Mesendoderm (in vitro differentiated cells): Measurements from ENCODE around the gene MARK2.

Experiments used
- DNase-seq: peaks from one replicate; pipeline ENCODE4 v3.0.0; 2013
- H2AK5ac ChIP-seq: 2 replicates; pipeline ENCODE4 v1.6.1; 2013; ENCODE audit warnings: low read length, inconsistent platforms
- H2BK120ac ChIP-seq: 2 replicates; pipeline ENCODE4 v1.6.1; 2013; ENCODE audit warnings: low read depth, mild to moderate bottlenecking, low read length, moderate library complexity, mixed read lengths
- H2BK15ac ChIP-seq: replicated peaks from 2 replicates; pipeline ENCODE4 v1.6.1; 2013; ENCODE audit warnings: low read depth, mild to moderate bottlenecking, moderate library complexity
- H2BK5ac ChIP-seq: 2 replicates; pipeline ENCODE4 v1.6.1; 2013; ENCODE audit warnings: low read length, inconsistent platforms
- H3K18ac ChIP-seq: 2 replicates; pipeline ENCODE4 v1.6.1; 2013; ENCODE audit warnings: mild to moderate bottlenecking, low read length, mixed read lengths
- H3K23ac ChIP-seq: one replicate; pipeline ENCODE4 v1.6.1; 2013; ENCODE audit warnings: low read length
- H3K27ac ChIP-seq: 2 replicates; pipeline ENCODE4 v1.5.1; 2013; ENCODE audit warnings: low read depth, mild to moderate bottlenecking, inconsistent platforms, low read length, moderate library complexity
- H3K27me3 ChIP-seq: 2 replicates; pipeline ENCODE4 v1.6.1; 2013; ENCODE audit warnings: low read length, control low read depth, mild to moderate bottlenecking, inconsistent platforms; ENCODE audit not compliant: insufficient read depth, poor library complexity
- H3K36me3 ChIP-seq: 2 replicates; pipeline ENCODE4 v1.6.1; 2013; ENCODE audit warnings: low read length, inconsistent platforms; ENCODE audit not compliant: control insufficient read depth, insufficient read depth
- H3K4ac ChIP-seq: one replicate; pipeline ENCODE4 v1.6.1; 2013; ENCODE audit warnings: low read depth, mild to moderate bottlenecking, low read length, moderate library complexity
- H3K4me1 ChIP-seq: 2 replicates; pipeline ENCODE4 v1.6.1; 2013; ENCODE audit warnings: low read depth, low read length, inconsistent platforms; ENCODE audit not compliant: control insufficient read depth
- H3K4me2 ChIP-seq: 2 replicates; pipeline ENCODE4 v1.6.1; 2013; ENCODE audit warnings: low read length
- H3K4me3 ChIP-seq: 2 replicates; pipeline ENCODE4 v1.5.1; 2013; ENCODE audit warnings: mild to moderate bottlenecking, low read length
- H3K56ac ChIP-seq: one replicate; pipeline ENCODE4 v1.6.1; 2013; ENCODE audit warnings: low read length
- H3K79me1 ChIP-seq: 2 replicates; pipeline ENCODE4 v1.6.1; 2013; ENCODE audit warnings: low read length, inconsistent platforms
- H3K79me2 ChIP-seq: 2 replicates; pipeline ENCODE4 v1.6.1; 2013; ENCODE audit warnings: mild to moderate bottlenecking, low read length; ENCODE audit not compliant: control insufficient read depth, insufficient read depth
- H3K9ac ChIP-seq: 2 replicates; pipeline ENCODE4 v1.6.1; 2013; ENCODE audit warnings: low read length, inconsistent platforms
- H4K5ac ChIP-seq: one replicate; pipeline ENCODE4 v1.6.1; 2013; ENCODE audit warnings: low read length
- H4K8ac ChIP-seq: one replicate; pipeline ENCODE4 v1.6.1; 2013; ENCODE audit warnings: low read depth, mild to moderate bottlenecking, control low read depth, low read length, moderate library complexity
- WGBS: extraction: QIAGEN DNeasy Blood & Tissue Kit; methylation state at CpG from one replicate; pipeline ENCODE4 v1.1.7; 2013; ENCODE audit warnings: low lambda C conversion rate, missing lambda C conversion rate; ENCODE audit not compliant: insufficient coverage; ENCODE audit errors: extremely low coverage; 5-methylcytosine and 5-hydroxymethylcytosine counted together

Gene MARK2

DNA sequence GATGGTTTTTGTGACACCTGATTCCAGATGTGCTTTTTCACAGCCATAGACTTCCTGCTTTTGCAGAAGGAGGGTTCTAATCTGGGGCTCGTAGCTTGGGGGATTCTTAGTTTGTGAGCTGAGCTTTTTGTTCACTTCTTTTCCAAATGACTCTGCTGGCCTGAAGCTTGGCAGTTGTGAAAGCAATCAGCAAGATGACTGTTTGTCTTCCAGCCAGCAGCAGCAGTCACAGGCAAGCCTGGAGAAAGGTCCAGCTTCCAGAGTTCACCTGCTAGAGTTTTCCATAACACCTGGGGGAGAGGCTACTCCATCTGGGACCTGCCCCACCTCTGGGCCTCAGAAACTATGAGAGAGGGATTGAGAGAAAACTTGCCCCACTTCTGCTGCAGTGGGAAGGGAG is 4.1 kb downstream of the MARK2 start:
- Histone ChIP-seq H3K4me3 (no peak overlapping the region), H4K8ac (no peak overlapping the region), H4K5ac (no peak overlapping the region), H3K27ac (no peak overlapping the region), H3K4me2 (no peak overlapping the region), H3K4ac (no peak overlapping the region), H3K27me3 (no peaks in the 10 kb centered on the region), H2BK5ac (no peak overlapping the region), H3K79me2 (peaks cover 72% of the 10 kb centered on the region), H3K9ac (peak overlapping the region; percentile 27), H2BK15ac (no peak overlapping the region), H3K36me3 (no peaks in the 10 kb centered on the region), H2BK120ac (no peak overlapping the region), H3K18ac (no peak overlapping the region), H3K56ac (peak overlapping the region; percentile 13), H2AK5ac (no peak overlapping the region), H3K23ac (no peak overlapping the region), H3K79me1 (peaks cover 33% of the 10 kb centered on the region), H3K4me1 (peaks cover 33% of the 10 kb centered on the region)
- WGBS = no CpG with 5 or more reads among the region's 1 CpG
- no peak for DNase-seq

GRCh38 chr11:63844836-63845235 is 5.9 kb downstream of the MARK2 start:
- no peak overlapping the region for H4K5ac ChIP-seq
- H3K18ac ChIP-seq = no peak overlapping the region
- no peaks in the 10 kb centered on the region for H3K27me3 ChIP-seq
- H3K36me3 ChIP-seq = no peaks in the 10 kb centered on the region
- peak overlapping the region; percentile 43 for H3K56ac ChIP-seq
- H3K23ac ChIP-seq = no peak overlapping the region
- peaks cover 30% of the 10 kb centered on the region for H3K79me1 ChIP-seq
- WGBS = no CpG with 5 or more reads among the region's 4 CpGs
- no peak overlapping the region for H3K4me2 ChIP-seq
- no peak overlapping the region for H3K4me3 ChIP-seq
- peak overlapping the region; percentile 39 for H3K9ac ChIP-seq
- H3K27ac ChIP-seq = no peak overlapping the region
- no peak overlapping the region for H2BK5ac ChIP-seq
- H3K4me1 ChIP-seq = peaks cover 33% of the 10 kb centered on the region
- H2AK5ac ChIP-seq = no peak overlapping the region
- no peak overlapping the region for H3K4ac ChIP-seq
- H2BK15ac ChIP-seq = no peak overlapping the region
- no peak overlapping the region for H2BK120ac ChIP-seq
- H3K79me2 ChIP-seq = peaks cover 78% of the 10 kb centered on the region
- no peak overlapping the region for H4K8ac ChIP-seq
- no peak for DNase-seq

GRCh38 chr11:63845303-63845702 is 6.4 kb downstream of the MARK2 start:
- Histone ChIP-seq H2BK15ac (no peak overlapping the region), H3K27ac (no peak overlapping the region), H3K4me1 (peaks cover 30% of the 10 kb centered on the region), H3K4ac (no peak overlapping the region), H2BK5ac (no peak overlapping the region), H3K18ac (no peak overlapping the region), H2AK5ac (no peak overlapping the region), H3K36me3 (no peaks in the 10 kb centered on the region), H3K23ac (no peak overlapping the region), H3K79me2 (peaks cover 76% of the 10 kb centered on the region), H3K27me3 (no peaks in the 10 kb centered on the region), H3K9ac (peak overlapping the region; percentile 39), H3K4me3 (no peak overlapping the region), H3K4me2 (no peak overlapping the region), H4K8ac (no peak overlapping the region), H3K79me1 (peaks cover 26% of the 10 kb centered on the region), H3K56ac (no peak overlapping the region), H4K5ac (no peak overlapping the region), H2BK120ac (no peak overlapping the region)
- WGBS = no CpG with 5 or more reads among the region's 2 CpGs
- peak; percentile 64 for DNase-seq

GRCh38 chr11:63845911-63846310 is 7.0 kb downstream of the MARK2 start:
- no peak overlapping the region for H4K5ac ChIP-seq
- no peaks in the 10 kb centered on the region for H3K27me3 ChIP-seq
- H3K9ac ChIP-seq = no peak overlapping the region
- no peak overlapping the region for H4K8ac ChIP-seq
- no peak overlapping the region for H3K27ac ChIP-seq
- H3K4me1 ChIP-seq = peaks cover 25% of the 10 kb centered on the region
- no peak overlapping the region for H3K56ac ChIP-seq
- no peak overlapping the region for H2AK5ac ChIP-seq
- WGBS = no CpG with 5 or more reads among the region's 7 CpGs
- peaks cover 76% of the 10 kb centered on the region for H3K79me2 ChIP-seq
- H2BK5ac ChIP-seq = no peak overlapping the region
- DNase-seq = no peak
- H3K4me3 ChIP-seq = no peak overlapping the region
- no peak overlapping the region for H3K4ac ChIP-seq
- H3K4me2 ChIP-seq = no peak overlapping the region
- no peak overlapping the region for H3K23ac ChIP-seq
- no peaks in the 10 kb centered on the region for H3K36me3 ChIP-seq
- H3K79me1 ChIP-seq = peaks cover 23% of the 10 kb centered on the region
- no peak overlapping the region for H2BK15ac ChIP-seq
- H3K18ac ChIP-seq = no peak overlapping the region
- no peak overlapping the region for H2BK120ac ChIP-seq

DNA sequence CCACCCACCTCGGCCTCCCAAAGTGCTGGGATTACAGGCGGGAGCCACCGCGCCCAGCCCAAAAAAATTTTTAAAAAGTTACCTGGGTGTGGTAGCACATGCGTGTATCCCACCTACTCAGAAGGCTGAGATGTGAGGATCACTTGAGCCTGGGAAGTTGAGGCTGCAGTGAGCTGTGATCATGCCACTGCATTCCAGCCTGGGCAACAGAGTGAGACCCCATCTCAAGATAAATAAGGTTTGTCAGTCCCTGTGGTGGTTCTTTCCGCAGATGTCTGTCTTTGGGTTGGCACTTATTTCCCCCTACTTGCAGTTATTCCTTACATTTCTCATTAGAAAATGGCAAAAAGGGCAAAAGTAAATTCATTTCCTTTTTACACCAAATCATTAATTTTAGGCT is 8.0 kb downstream of the MARK2 start:
- Histone ChIP-seq H3K18ac (no peak overlapping the region), H3K23ac (no peak overlapping the region), H2BK120ac (no peak overlapping the region), H3K27ac (no peak overlapping the region), H3K79me2 (peaks cover 74% of the 10 kb centered on the region), H3K36me3 (no peaks in the 10 kb centered on the region), H3K27me3 (no peaks in the 10 kb centered on the region), H3K79me1 (peaks cover 19% of the 10 kb centered on the region), H3K4ac (no peak overlapping the region), H3K4me3 (no peak overlapping the region), H3K56ac (no peak overlapping the region), H2BK15ac (no peak overlapping the region), H4K8ac (no peak overlapping the region), H2BK5ac (no peak overlapping the region), H3K4me2 (no peak overlapping the region), H3K4me1 (peaks cover 15% of the 10 kb centered on the region), H2AK5ac (no peak overlapping the region), H3K9ac (no peak overlapping the region), H4K5ac (no peak overlapping the region)
- WGBS = no CpG with 5 or more reads among the region's 6 CpGs
- no peak for DNase-seq

GRCh38 chr11:63847363-63847762 is 8.5 kb downstream of the MARK2 start:
- no peak overlapping the region for H2BK120ac ChIP-seq
- no peak overlapping the region for H3K4me3 ChIP-seq
- H4K5ac ChIP-seq = no peak overlapping the region
- no peaks in the 10 kb centered on the region for H3K27me3 ChIP-seq
- H3K27ac ChIP-seq = peak overlapping the region; percentile 46
- H2BK5ac ChIP-seq = no peak overlapping the region
- H3K18ac ChIP-seq = peak overlapping the region; percentile 22
- no peak overlapping the region for H3K4me2 ChIP-seq
- peaks cover 71% of the 10 kb centered on the region for H3K79me2 ChIP-seq
- H3K36me3 ChIP-seq = no peaks in the 10 kb centered on the region
- peak overlapping the region; percentile 26 for H3K4ac ChIP-seq
- peak; percentile 84 for DNase-seq
- H2BK15ac ChIP-seq = no peak overlapping the region
- H3K79me1 ChIP-seq = peaks cover 19% of the 10 kb centered on the region
- WGBS = no CpG with 5 or more reads among the region's 3 CpGs
- H3K9ac ChIP-seq = peak overlapping the region; percentile 10
- H3K56ac ChIP-seq = peak overlapping the region; percentile 61
- no peak overlapping the region for H2AK5ac ChIP-seq
- H3K23ac ChIP-seq = no peak overlapping the region
- H4K8ac ChIP-seq = no peak overlapping the region
- peaks cover 15% of the 10 kb centered on the region for H3K4me1 ChIP-seq
